ENCODE results near the gene PHF11. TPM values are rescaled to one million over a fixed set of nuclear protein-coding genes. Genes with fewer than 3 reads are reported as not detected.

The PHF11 gene
- total and polyA plus RNA-seq, 2 experiments from 2014 or later, result 7.4 to 13.5 TPM

DNA sequence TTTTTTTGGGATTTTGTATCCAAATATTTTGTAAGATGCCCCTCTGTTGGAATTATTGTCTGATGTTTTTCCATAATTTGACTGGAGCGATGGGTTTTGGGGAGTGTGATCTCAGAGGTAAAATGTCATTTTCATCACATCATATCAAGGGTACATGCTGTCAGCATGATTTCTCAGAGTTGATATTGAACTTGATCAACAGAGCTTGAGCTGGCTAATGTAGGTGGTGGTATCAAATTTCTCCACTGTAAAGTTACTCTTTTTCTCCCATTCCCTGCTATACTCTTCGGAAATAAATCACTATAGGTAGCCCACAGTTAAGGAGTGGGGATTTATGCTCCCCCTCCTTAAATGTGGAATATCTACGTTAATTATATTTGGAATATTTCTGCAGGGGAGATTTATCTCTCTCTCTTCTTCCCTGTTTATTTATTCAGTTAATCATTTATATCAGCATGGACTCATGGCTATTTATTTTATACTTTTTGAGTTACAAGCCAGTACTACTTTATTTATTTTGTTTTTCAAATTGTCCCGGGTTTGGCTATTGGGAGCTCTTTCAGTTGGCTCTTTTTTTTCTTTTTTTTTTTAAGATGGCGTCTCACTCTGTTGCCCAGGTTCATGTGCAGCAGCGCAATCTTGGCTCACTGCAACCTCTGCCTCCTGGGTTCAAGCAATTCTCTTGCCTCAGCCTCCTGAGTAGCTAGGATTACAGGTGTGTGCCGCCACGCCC is 42.9 kb upstream of the PHF11 start:
- H3K4me3 Mint-ChIP-seq, result no peak overlapping the region
- Histone ChIP-seq H3K9me2 (ENCODE audit: insufficient read depth) (no peaks in the 10 kb centered on the region), H2AFZ (no peak overlapping the region), H3K36me3 (ENCODE audit: insufficient read depth) (no peaks in the 10 kb centered on the region), H3K4me2 (no peak overlapping the region), H3K4me1 (ENCODE audit: insufficient read depth) (no peaks in the 10 kb centered on the region), H3K27ac (ENCODE audit: low read depth) (no peak overlapping the region), H3K4me3 (no peak overlapping the region), H3F3A (replicated peaks; ENCODE audit: low read depth) (no peaks in the 10 kb centered on the region), H4K20me1 (replicated peaks; ENCODE audit: insufficient read depth) (no peaks in the 10 kb centered on the region), H3K79me2 (replicated peaks; ENCODE audit: insufficient read depth) (no peaks in the 10 kb centered on the region), H3K27me3 (ENCODE audit: insufficient read depth) (no peaks in the 10 kb centered on the region)
- H3K36me3 Mint-ChIP-seq (ENCODE audit: low read depth), result no peaks in the 10 kb centered on the region
- DNase-seq (ENCODE audit: low spot score), result no peak
- no peak overlapping the region for H3K27ac Mint-ChIP-seq
- H3K27me3 Mint-ChIP-seq (ENCODE audit: insufficient read depth, low read depth, poor library complexity), result no peaks in the 10 kb centered on the region
- TF ChIP-seq, protein P1, sequence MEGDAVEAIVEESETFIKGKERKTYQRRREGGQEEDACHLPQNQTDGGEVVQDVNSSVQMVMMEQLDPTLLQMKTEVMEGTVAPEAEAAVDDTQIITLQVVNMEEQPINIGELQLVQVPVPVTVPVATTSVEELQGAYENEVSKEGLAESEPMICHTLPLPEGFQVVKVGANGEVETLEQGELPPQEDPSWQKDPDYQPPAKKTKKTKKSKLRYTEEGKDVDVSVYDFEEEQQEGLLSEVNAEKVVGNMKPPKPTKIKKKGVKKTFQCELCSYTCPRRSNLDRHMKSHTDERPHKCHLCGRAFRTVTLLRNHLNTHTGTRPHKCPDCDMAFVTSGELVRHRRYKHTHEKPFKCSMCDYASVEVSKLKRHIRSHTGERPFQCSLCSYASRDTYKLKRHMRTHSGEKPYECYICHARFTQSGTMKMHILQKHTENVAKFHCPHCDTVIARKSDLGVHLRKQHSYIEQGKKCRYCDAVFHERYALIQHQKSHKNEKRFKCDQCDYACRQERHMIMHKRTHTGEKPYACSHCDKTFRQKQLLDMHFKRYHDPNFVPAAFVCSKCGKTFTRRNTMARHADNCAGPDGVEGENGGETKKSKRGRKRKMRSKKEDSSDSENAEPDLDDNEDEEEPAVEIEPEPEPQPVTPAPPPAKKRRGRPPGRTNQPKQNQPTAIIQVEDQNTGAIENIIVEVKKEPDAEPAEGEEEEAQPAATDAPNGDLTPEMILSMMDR (conservative IDR thresholded peaks at IDR 0.05; ENCODE audit: low read depth in 2 of 2), result no peak
- TF ChIP-seq REST (IDR thresholded peaks at IDR 0.05; ENCODE audit: unreplicated experiment), result no peak
- no peak for TF ChIP-seq POLR2AphosphoS5 (IDR thresholded peaks at IDR 0.05; ENCODE audit: low read depth)
- TF ChIP-seq ZNF114 (CRISPR knock-in tag; IDR thresholded peaks at IDR 0.05), result no peak
- TF ChIP-seq EZH2 (IDR thresholded peaks at IDR 0.05; ENCODE audit: low read depth, unreplicated experiment), result no peak
- TF ChIP-seq STAT1 (IDR thresholded peaks at IDR 0.05; ENCODE audit: unreplicated experiment), result no peak
- no peak for TF ChIP-seq EZH2phosphoT487 (IDR thresholded peaks at IDR 0.05; ENCODE audit: unreplicated experiment)
- TF ChIP-seq JUNB (IDR thresholded peaks at IDR 0.05; ENCODE audit: unreplicated experiment), result no peak
- no peak for TF ChIP-seq ETS1 (IDR thresholded peaks at IDR 0.05)
- TF ChIP-seq NANOG (IDR thresholded peaks at IDR 0.05; ENCODE audit: borderline replicate concordance), result no peak
- TF ChIP-seq CREB1 (CRISPR knock-in tag; IDR thresholded peaks at IDR 0.05; ENCODE audit: low read depth), result no peak
- TF ChIP-seq, protein P2, sequence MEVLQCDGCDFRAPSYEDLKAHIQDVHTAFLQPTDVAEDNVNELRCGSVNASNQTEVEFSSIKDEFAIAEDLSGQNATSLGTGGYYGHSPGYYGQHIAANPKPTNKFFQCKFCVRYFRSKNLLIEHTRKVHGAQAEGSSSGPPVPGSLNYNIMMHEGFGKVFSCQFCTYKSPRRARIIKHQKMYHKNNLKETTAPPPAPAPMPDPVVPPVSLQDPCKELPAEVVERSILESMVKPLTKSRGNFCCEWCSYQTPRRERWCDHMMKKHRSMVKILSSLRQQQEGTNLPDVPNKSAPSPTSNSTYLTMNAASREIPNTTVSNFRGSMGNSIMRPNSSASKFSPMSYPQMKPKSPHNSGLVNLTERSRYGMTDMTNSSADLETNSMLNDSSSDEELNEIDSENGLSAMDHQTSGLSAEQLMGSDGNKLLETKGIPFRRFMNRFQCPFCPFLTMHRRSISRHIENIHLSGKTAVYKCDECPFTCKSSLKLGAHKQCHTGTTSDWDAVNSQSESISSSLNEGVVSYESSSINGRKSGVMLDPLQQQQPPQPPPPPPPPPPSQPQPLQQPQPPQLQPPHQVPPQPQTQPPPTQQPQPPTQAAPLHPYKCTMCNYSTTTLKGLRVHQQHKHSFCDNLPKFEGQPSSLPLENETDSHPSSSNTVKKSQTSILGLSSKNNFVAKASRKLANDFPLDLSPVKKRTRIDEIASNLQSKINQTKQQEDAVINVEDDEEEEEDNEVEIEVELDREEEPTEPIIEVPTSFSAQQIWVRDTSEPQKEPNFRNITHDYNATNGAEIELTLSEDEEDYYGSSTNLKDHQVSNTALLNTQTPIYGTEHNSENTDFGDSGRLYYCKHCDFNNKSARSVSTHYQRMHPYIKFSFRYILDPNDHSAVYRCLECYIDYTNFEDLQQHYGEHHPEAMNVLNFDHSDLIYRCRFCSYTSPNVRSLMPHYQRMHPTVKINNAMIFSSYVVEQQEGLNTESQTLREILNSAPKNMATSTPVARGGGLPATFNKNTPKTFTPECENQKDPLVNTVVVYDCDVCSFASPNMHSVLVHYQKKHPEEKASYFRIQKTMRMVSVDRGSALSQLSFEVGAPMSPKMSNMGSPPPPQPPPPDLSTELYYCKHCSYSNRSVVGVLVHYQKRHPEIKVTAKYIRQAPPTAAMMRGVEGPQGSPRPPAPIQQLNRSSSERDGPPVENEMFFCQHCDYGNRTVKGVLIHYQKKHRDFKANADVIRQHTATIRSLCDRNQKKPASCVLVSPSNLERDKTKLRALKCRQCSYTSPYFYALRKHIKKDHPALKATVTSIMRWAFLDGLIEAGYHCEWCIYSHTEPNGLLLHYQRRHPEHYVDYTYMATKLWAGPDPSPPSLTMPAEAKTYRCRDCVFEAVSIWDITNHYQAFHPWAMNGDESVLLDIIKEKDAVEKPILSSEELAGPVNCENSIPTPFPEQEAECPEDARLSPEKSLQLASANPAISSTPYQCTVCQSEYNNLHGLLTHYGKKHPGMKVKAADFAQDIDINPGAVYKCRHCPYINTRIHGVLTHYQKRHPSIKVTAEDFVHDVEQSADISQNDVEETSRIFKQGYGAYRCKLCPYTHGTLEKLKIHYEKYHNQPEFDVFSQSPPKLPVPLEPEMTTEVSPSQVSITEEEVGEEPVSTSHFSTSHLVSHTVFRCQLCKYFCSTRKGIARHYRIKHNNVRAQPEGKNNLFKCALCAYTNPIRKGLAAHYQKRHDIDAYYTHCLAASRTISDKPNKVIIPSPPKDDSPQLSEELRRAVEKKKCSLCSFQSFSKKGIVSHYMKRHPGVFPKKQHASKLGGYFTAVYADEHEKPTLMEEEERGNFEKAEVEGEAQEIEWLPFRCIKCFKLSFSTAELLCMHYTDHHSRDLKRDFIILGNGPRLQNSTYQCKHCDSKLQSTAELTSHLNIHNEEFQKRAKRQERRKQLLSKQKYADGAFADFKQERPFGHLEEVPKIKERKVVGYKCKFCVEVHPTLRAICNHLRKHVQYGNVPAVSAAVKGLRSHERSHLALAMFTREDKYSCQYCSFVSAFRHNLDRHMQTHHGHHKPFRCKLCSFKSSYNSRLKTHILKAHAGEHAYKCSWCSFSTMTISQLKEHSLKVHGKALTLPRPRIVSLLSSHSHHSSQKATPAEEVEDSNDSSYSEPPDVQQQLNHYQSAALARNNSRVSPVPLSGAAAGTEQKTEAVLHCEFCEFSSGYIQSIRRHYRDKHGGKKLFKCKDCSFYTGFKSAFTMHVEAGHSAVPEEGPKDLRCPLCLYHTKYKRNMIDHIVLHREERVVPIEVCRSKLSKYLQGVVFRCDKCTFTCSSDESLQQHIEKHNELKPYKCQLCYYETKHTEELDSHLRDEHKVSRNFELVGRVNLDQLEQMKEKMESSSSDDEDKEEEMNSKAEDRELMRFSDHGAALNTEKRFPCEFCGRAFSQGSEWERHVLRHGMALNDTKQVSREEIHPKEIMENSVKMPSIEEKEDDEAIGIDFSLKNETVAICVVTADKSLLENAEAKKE (CRISPR knock-in tag; IDR thresholded peaks at IDR 0.05), result no peak
- TF ChIP-seq ZNF331 (CRISPR knock-in tag; IDR thresholded peaks at IDR 0.05; ENCODE audit: low read depth), result no peak
- no peaks in the 10 kb centered on the region for H3K9me3 Mint-ChIP-seq
- H3K4me1 Mint-ChIP-seq, result peaks cover 3% of the 10 kb centered on the region; the same call in 2 of the 3 replicates
- no peak for ATAC-seq

Data from GM23338 (cell line).